SK-N-SH (cell line): ENCODE data around the gene LGR4. TPM values are rescaled to one million over a fixed set of nuclear protein-coding genes. Genes with fewer than 3 reads are reported as not detected.

Experiments
- CTCF ChIA-PET: fragments of 300-600, 350-600 bp; formaldehyde crosslinking; extraction: SDS; loops from one replicate; lab custom pipeline; 2021; lab: Yijun Ruan, JAX
- POLR2A ChIA-PET: fragments of 350-600 bp; sonication (Branson Sonifier 250); formaldehyde crosslinking; extraction: SDS; loops from one replicate; lab custom pipeline; 2020; ENCODE audit warnings: antibody characterized with exemption, inconsistent platforms; lab: Yijun Ruan, JAX
- DNase-seq: peaks from one replicate; pipeline ENCODE4 v3.0.0; 2012
- H2AFZ ChIP-seq: fragments of 200-600 bp; sonication (generic); 2 replicates; pipeline ENCODE4 v1.8.1; 2016; ENCODE audit warnings: antibody characterized with exemption, mild to moderate bottlenecking, low read depth
- H3F3A ChIP-seq: fragments of 200-600 bp; sonication (generic); replicated peaks from 2 replicates; pipeline ENCODE3; 2016; ENCODE audit warnings: antibody characterized with exemption, mild to moderate bottlenecking; ENCODE audit not compliant: insufficient read depth
- H3K27ac ChIP-seq, 2 experiments: fragments of 200-500 bp in 1 of 2; fragments of 200-600 bp in 1 of 2; sonication (Bioruptor generic) in 1 of 2; sonication (generic), shearing (Covaris generic) in 1 of 2; 2 replicates each; pipeline versions ENCODE4 v1.5.1 to v1.6.1; 2014 to 2016; ENCODE audit warnings: low read depth in 2 of 2, inconsistent platforms in 1 of 2, low read length in 1 of 2, mild to moderate bottlenecking in 1 of 2, mixed read lengths in 1 of 2
- H3K27me3 ChIP-seq: fragments of 200-600 bp; sonication (generic), shearing (Covaris generic); 2 replicates; pipeline ENCODE4 v1.6.1; 2016; ENCODE audit warnings: mixed run types; ENCODE audit not compliant: insufficient read depth
- H3K36me3 ChIP-seq, 2 experiments: fragments of 200-500 bp in 1 of 2; fragments of 200-600 bp in 1 of 2; sonication (Bioruptor generic) in 1 of 2; sonication (generic) in 1 of 2; replicated peaks in 1 of 2; 2 replicates each; pipeline versions ENCODE3 to v1.5.1; 2014 to 2016; ENCODE audit warnings: low read length in 1 of 2, mild to moderate bottlenecking in 1 of 2; ENCODE audit not compliant: insufficient read depth in 2 of 2, control insufficient read depth in 1 of 2
- H3K4me1 ChIP-seq, 2 experiments: fragments of 200-500 bp in 1 of 2; fragments of 200-600 bp in 1 of 2; sonication (Bioruptor generic) in 1 of 2; sonication (generic), shearing (Covaris generic) in 1 of 2; 2 replicates each; pipeline versions ENCODE4 v1.5.1 to v1.6.1; 2014 to 2016; ENCODE audit warnings: low read depth in 1 of 2, low read length in 1 of 2, mixed run types in 1 of 2; ENCODE audit not compliant: insufficient read depth in 2 of 2, control insufficient read depth in 1 of 2
- H3K4me2 ChIP-seq: fragments of 200-600 bp; sonication (generic), shearing (Covaris generic); 2 replicates; pipeline ENCODE4 v1.6.1; 2017; ENCODE audit warnings: mixed run types
- H3K4me3 ChIP-seq, 2 experiments: fragments of 200-500 bp in 1 of 2; fragments of 200-600 bp in 1 of 2; sonication (Bioruptor generic) in 1 of 2; sonication (generic), shearing (Covaris generic) in 1 of 2; 2 replicates each; pipeline versions ENCODE4 v1.5.1 to v1.8.1; 2014 to 2016; ENCODE audit warnings: low read depth in 2 of 2, inconsistent platforms in 1 of 2, low read length in 1 of 2, mild to moderate bottlenecking in 1 of 2, mixed read lengths in 1 of 2, moderate library complexity in 1 of 2
- H3K79me2 ChIP-seq: fragments of 200-600 bp; sonication (generic); 2 replicates; pipeline ENCODE4 v1.8.1; 2017; ENCODE audit warnings: mild to moderate bottlenecking; ENCODE audit not compliant: insufficient read depth
- H3K9ac ChIP-seq: fragments of 200-600 bp; sonication (generic); 2 replicates; pipeline ENCODE4 v1.6.1; 2017; ENCODE audit warnings: mixed run types
- H3K9me2 ChIP-seq: fragments of 200-600 bp; sonication (generic); 2 replicates; pipeline ENCODE4 v1.6.1; 2017; ENCODE audit warnings: mixed run types
- H3K9me3 ChIP-seq: fragments of 200-600 bp; sonication (generic); 2 replicates; pipeline ENCODE4 v1.6.1; 2017; ENCODE audit warnings: mixed run types, mild to moderate bottlenecking, moderate library complexity
- H4K20me1 ChIP-seq: fragments of 200-600 bp; sonication (generic); 2 replicates; pipeline ENCODE4 v1.6.1; 2017; ENCODE audit warnings: mild to moderate bottlenecking, mixed run types; ENCODE audit not compliant: insufficient read depth
- ELF1 ChIP-seq: IDR thresholded peaks from 2 replicates; pipeline ENCODE4 v1.4.0; 2012
- EP300 ChIP-seq, 2 experiments: IDR thresholded peaks; 2 replicates each; pipeline versions ENCODE4 v1.4.0 to v1.6.1; 2012; ENCODE audit warnings: borderline replicate concordance in 1 of 2, low read depth in 1 of 2, low read length in 1 of 2
- EZH2phosphoT487 ChIP-seq: fragments of 200-600 bp; sonication (generic); IDR thresholded peaks from 2 replicates; pipeline ENCODE4 v1.6.1; 2017; ENCODE audit warnings: low read depth, mixed run types, mild to moderate bottlenecking, antibody characterized with exemption, moderate library complexity, borderline replicate concordance
- FOXM1 ChIP-seq: IDR thresholded peaks from 2 replicates; pipeline ENCODE4 v1.4.0; 2012; ENCODE audit warnings: low read depth, mild to moderate bottlenecking
- GATA2 ChIP-seq: sonication (generic); formaldehyde crosslinking; IDR thresholded peaks from 2 replicates; pipeline ENCODE4 v1.5.0; 2020; ENCODE audit warnings: mild to moderate bottlenecking, missing genetic modification reagents
- IRF3 ChIP-seq: fragments of 150-350 bp; IDR thresholded peaks from 2 replicates; pipeline ENCODE4 v1.6.1; 2016; ENCODE audit warnings: mild to moderate bottlenecking, low read depth, low read length
- MXI1 ChIP-seq: IDR thresholded peaks from 2 replicates; pipeline ENCODE4 v1.6.1; 2012; ENCODE audit warnings: mild to moderate bottlenecking, low read depth, low read length, improper control_type of control experiment
- NRF1 ChIP-seq: IDR thresholded peaks from 2 replicates; pipeline ENCODE4 v1.6.1; 2012; ENCODE audit warnings: low read depth, mild to moderate bottlenecking, low read length
- PBX3 ChIP-seq: IDR thresholded peaks from 2 replicates; pipeline ENCODE4; 2012
- POLR2AphosphoS5 ChIP-seq: IDR thresholded peaks from 2 replicates; pipeline ENCODE4 v1.6.1; 2012; ENCODE audit warnings: low read depth, low read length
- RAD21 ChIP-seq: IDR thresholded peaks from 2 replicates; pipeline ENCODE4 v1.6.1; 2012; ENCODE audit warnings: mild to moderate bottlenecking, low read length
- RFX5 ChIP-seq: IDR thresholded peaks from 2 replicates; pipeline ENCODE4 v1.6.1; 2012; ENCODE audit warnings: mild to moderate bottlenecking, improper control_type of control experiment, low read length
- SIN3A ChIP-seq: IDR thresholded peaks from 2 replicates; pipeline ENCODE4 v1.6.1; 2012; ENCODE audit warnings: low read depth, mild to moderate bottlenecking, low read length, moderate library complexity, borderline replicate concordance
- TAF1 ChIP-seq: IDR thresholded peaks from 2 replicates; pipeline ENCODE4 v1.6.1; 2012; ENCODE audit warnings: low read depth, mild to moderate bottlenecking, low read length, moderate library complexity, borderline replicate concordance
- USF2 ChIP-seq: fragments of 150-350 bp; IDR thresholded peaks from 2 replicates; pipeline ENCODE4 v1.6.1; 2017; ENCODE audit warnings: antibody characterized with exemption, low read length, low read depth, borderline replicate concordance
- YY1 ChIP-seq: IDR thresholded peaks from 2 replicates; pipeline ENCODE4 v1.4.0; 2012; ENCODE audit warnings: low read depth, mild to moderate bottlenecking
- ZBTB33 ChIP-seq: IDR thresholded peaks from 2 replicates; pipeline ENCODE4 v1.4.0; 2012; ENCODE audit warnings: low read depth, borderline replicate concordance
- WGBS: methylation state at CpG from one replicate; pipeline ENCODE4 v1.1.6; 2017; ENCODE audit warnings: low lambda C conversion rate; 5-methylcytosine and 5-hydroxymethylcytosine counted together
- polyA plus RNA-seq, 3 experiments: library from polyadenylated mRNA; depleted of rRNA; stranded (reverse); fragments of >200 nt; gene quantifications; 2 replicates each; pipeline ENCODE4 v1.2.3, GENCODE V29; 2012

The LGR4 gene
- polyA plus RNA-seq, 1 of the 3 experiments (the other 2 are of a cell fraction), result 2.6 TPM

GRCh38 chr11:27489092-27489491 lies 16.5 kb upstream of the LGR4 start:
- 97% methylated on average over 4 of the region's 5 CpGs for WGBS
- Histone ChIP-seq H3F3A (peaks cover 8% of the 10 kb centered on the region), H3K4me1 (no peaks in the 10 kb centered on the region), H3K4me3 (no peak overlapping the region), H3K9ac (no peak overlapping the region), H3K79me2 (no peaks in the 10 kb centered on the region), H3K27ac (no peak overlapping the region), H3K9me3 (no peaks in the 10 kb centered on the region), H4K20me1 (no peaks in the 10 kb centered on the region), H3K36me3 (peaks cover 21 to 36% of the 10 kb centered on the region in 2 experiments), H2AFZ (no peak overlapping the region), H3K4me2 (no peak overlapping the region), H3K27me3 (no peaks in the 10 kb centered on the region), H3K9me2 (no peaks in the 10 kb centered on the region)
- no peak for DNase-seq
- ChIA-PET POLR2A (no interaction called here), CTCF (interaction anchor here (0.6 to 4.8 kb wide), 4 partner anchors 8 to 330 kb away, joined by 3 to 30 read pairs (median 6); no protein-coding TSS in a partner anchor)
- TF ChIP-seq FOXM1 (no peak), PBX3 (no peak), EP300 (IDR thresholded peaks at IDR 0.05; ENCODE audit: borderline replicate concordance in 1 of 2, low read depth in 1 of 2, low read length in 1 of 2) (no peak), TAF1 (no peak), MXI1 (no peak), ZBTB33 (no peak), EZH2phosphoT487 (no peak), GATA2 (CRISPR knock-in tag) (no peak), RFX5 (no peak), YY1 (no peak)

- CTCF ChIA-PET, result interaction anchor here (1.0 to 11.7 kb wide), 4 partner anchors 10 to 329 kb away, joined by 3 to 223 read pairs (median 65); no protein-coding TSS in a partner anchor
- no peak for TF ChIP-seq IRF3
- TF ChIP-seq TAF1, result no peak
- no peak for TF ChIP-seq RAD21
- TF ChIP-seq RFX5, result no peak
- no peak for TF ChIP-seq SIN3A
- no peak for TF ChIP-seq ZBTB33
- no peak for TF ChIP-seq USF2
- TF ChIP-seq NRF1, result no peak
- no peak for TF ChIP-seq GATA2 (CRISPR knock-in tag)
- TF ChIP-seq ELF1, result no peak
- no peak for TF ChIP-seq POLR2AphosphoS5
- no peak for TF ChIP-seq FOXM1
- H3K79me2 ChIP-seq, result no peaks in the 10 kb centered on the region
- H3K9ac ChIP-seq, result no peak overlapping the region
- 93% methylated on average over 6 of the region's 6 CpGs for WGBS
- no peaks in the 10 kb centered on the region for H3K27me3 ChIP-seq
- no peak overlapping the region for H2AFZ ChIP-seq
- peaks cover 12 to 22% of the 10 kb centered on the region in 2 experiments for H3K36me3 ChIP-seq
- H3K4me3 ChIP-seq, result no peak overlapping the region
- no peak for DNase-seq
- H3K27ac ChIP-seq, result no peak overlapping the region
- no peaks in the 10 kb centered on the region for H3K9me2 ChIP-seq
- no peaks in the 10 kb centered on the region for H3K9me3 ChIP-seq
- POLR2A ChIA-PET, result no interaction called here
- H4K20me1 ChIP-seq, result no peaks in the 10 kb centered on the region
- H3K4me1 ChIP-seq, result no peaks in the 10 kb centered on the region
- no peak overlapping the region for H3K4me2 ChIP-seq
- peaks cover 8% of the 10 kb centered on the region for H3F3A ChIP-seq
These were observed 15.1 kb upstream of the LGR4 start for GRCh38 chr11:27487706-27488105.
